ENCODE data around the gene AGAP1. TPM values are rescaled to one million over a fixed set of nuclear protein-coding genes. Genes with fewer than 3 reads are reported as not detected.

The AGAP1 gene
- total RNA-seq, 1 donor from 2014 or later, result 20.4 TPM

DNA sequence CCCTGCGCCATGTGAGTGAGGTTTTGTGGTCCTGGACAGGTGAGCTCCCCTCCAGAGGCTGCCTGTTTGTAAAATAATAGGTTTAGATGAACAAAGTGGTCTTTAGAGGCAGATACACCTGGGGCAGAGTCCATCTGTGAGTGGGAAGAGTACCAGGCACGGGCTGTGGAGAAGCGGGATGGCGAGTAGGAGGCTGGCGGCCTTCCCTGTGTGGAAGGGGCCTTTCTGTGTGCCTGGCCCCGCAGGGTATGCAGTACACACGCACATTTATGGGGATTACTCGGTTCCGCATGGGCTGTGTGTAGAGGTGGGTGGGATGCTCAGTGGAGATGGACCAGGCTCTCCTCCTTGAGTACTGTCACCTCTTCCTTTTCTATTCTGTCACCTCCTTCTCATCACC is 64.1 kb downstream of the AGAP1 start:
- H3K27ac Mint-ChIP-seq, result no peak overlapping the region
- DNase-seq (ENCODE audit: low spot score), result no peak
- Histone ChIP-seq H3K9me3 (ENCODE audit: low read depth) (no peaks in the 10 kb centered on the region), H3K9ac (no peak overlapping the region), H3F3A (ENCODE audit: low read depth) (no peaks in the 10 kb centered on the region), H3K4me2 (no peak overlapping the region), H3K79me2 (ENCODE audit: low read depth) (peaks cover 92% of the 10 kb centered on the region), H2AFZ (replicated peaks) (no peak overlapping the region), H3K4me3 (no peak overlapping the region), H3K36me3 (no peaks in the 10 kb centered on the region), H3K4me1 (peaks cover 20% of the 10 kb centered on the region), H3K27ac (no peak overlapping the region), H4K20me1 (ENCODE audit: low read depth) (peaks cover 97% of the 10 kb centered on the region), H3K27me3 (no peaks in the 10 kb centered on the region)
- peaks cover 47% of the 10 kb centered on the region for H3K4me1 Mint-ChIP-seq
- H3K9me3 Mint-ChIP-seq, result peaks cover 12% of the 10 kb centered on the region
- no peaks in the 10 kb centered on the region for H3K27me3 Mint-ChIP-seq (ENCODE audit: insufficient read depth, low read depth)
- H3K36me3 Mint-ChIP-seq, result peaks cover 11% of the 10 kb centered on the region
- no peak overlapping the region for H3K4me3 Mint-ChIP-seq
- no peak for TF ChIP-seq EZH2phosphoT487 (IDR thresholded peaks at IDR 0.05)
- TF ChIP-seq EZH2 (IDR thresholded peaks at IDR 0.05), result no peak
- TF ChIP-seq, protein P1, sequence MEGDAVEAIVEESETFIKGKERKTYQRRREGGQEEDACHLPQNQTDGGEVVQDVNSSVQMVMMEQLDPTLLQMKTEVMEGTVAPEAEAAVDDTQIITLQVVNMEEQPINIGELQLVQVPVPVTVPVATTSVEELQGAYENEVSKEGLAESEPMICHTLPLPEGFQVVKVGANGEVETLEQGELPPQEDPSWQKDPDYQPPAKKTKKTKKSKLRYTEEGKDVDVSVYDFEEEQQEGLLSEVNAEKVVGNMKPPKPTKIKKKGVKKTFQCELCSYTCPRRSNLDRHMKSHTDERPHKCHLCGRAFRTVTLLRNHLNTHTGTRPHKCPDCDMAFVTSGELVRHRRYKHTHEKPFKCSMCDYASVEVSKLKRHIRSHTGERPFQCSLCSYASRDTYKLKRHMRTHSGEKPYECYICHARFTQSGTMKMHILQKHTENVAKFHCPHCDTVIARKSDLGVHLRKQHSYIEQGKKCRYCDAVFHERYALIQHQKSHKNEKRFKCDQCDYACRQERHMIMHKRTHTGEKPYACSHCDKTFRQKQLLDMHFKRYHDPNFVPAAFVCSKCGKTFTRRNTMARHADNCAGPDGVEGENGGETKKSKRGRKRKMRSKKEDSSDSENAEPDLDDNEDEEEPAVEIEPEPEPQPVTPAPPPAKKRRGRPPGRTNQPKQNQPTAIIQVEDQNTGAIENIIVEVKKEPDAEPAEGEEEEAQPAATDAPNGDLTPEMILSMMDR (IDR thresholded peaks at IDR 0.05), result no peak

DNA sequence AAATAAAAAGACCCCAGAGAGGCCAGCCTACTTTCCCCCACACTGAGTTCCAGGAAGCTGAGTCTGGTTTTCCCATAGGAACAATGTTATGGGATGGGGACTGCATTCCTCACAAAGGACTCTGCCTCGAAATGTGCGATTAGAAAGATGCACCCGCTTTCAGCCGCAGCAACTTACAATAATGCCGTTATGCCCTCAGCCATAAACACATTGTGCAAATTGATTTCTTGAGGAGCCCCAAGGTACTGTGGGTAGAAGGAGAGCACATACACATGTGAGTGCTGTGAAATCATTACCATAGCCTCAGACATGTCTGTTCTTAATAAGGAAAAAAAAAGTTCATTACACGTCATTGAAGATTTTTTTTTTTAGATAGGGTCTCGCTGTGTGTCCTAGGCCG is 64.7 kb downstream of the AGAP1 start:
- DNase-seq (ENCODE audit: low spot score), result no peak
- H4K20me1 ChIP-seq (ENCODE audit: low read depth), result peaks cover 97% of the 10 kb centered on the region
- H3K27ac ChIP-seq, result no peak overlapping the region
- H3K4me3 Mint-ChIP-seq, result no peak overlapping the region
- H3K79me2 ChIP-seq (ENCODE audit: low read depth), result peaks cover 92% of the 10 kb centered on the region
- H3K27me3 Mint-ChIP-seq (ENCODE audit: insufficient read depth, low read depth), result peaks cover 1% of the 10 kb centered on the region
- H3K27me3 ChIP-seq, result no peaks in the 10 kb centered on the region
- H3K27ac Mint-ChIP-seq, result no peak overlapping the region
- peaks cover 44% of the 10 kb centered on the region for H3K4me1 Mint-ChIP-seq
- peaks cover 11% of the 10 kb centered on the region for H3K36me3 Mint-ChIP-seq
- H2AFZ ChIP-seq (replicated peaks), result no peak overlapping the region
- no peak overlapping the region for H3K9ac ChIP-seq
- no peak overlapping the region for H3K4me3 ChIP-seq
- H3F3A ChIP-seq (ENCODE audit: low read depth), result no peaks in the 10 kb centered on the region
- H3K9me3 Mint-ChIP-seq, result peaks cover 12% of the 10 kb centered on the region
- no peak overlapping the region for H3K4me2 ChIP-seq
- peaks cover 17% of the 10 kb centered on the region for H3K4me1 ChIP-seq
- H3K9me3 ChIP-seq (ENCODE audit: low read depth), result no peaks in the 10 kb centered on the region
- TF ChIP-seq, protein P1 (IDR thresholded peaks at IDR 0.05), result no peak
- no peak for TF ChIP-seq EZH2 (IDR thresholded peaks at IDR 0.05)
- TF ChIP-seq EZH2phosphoT487 (IDR thresholded peaks at IDR 0.05), result no peak
- H3K36me3 ChIP-seq, result no peaks in the 10 kb centered on the region

- no peaks in the 10 kb centered on the region for H3K36me3 ChIP-seq
- H3K36me3 Mint-ChIP-seq, result peaks cover 11% of the 10 kb centered on the region
- H3K9ac ChIP-seq, result no peak overlapping the region
- H3F3A ChIP-seq (ENCODE audit: low read depth), result no peaks in the 10 kb centered on the region
- H3K79me2 ChIP-seq (ENCODE audit: low read depth), result peaks cover 92% of the 10 kb centered on the region
- peaks cover 2% of the 10 kb centered on the region for H3K27me3 Mint-ChIP-seq (ENCODE audit: insufficient read depth, low read depth)
- no peak for DNase-seq (ENCODE audit: low spot score)
- no peaks in the 10 kb centered on the region for H3K27me3 ChIP-seq
- peaks cover 92% of the 10 kb centered on the region for H4K20me1 ChIP-seq (ENCODE audit: low read depth)
- peaks cover 13% of the 10 kb centered on the region for H3K4me1 ChIP-seq
- H3K9me3 ChIP-seq (ENCODE audit: low read depth), result no peaks in the 10 kb centered on the region
- H3K4me1 Mint-ChIP-seq, result peaks cover 45% of the 10 kb centered on the region
- H3K4me3 Mint-ChIP-seq, result no peak overlapping the region
- no peak overlapping the region for H3K4me2 ChIP-seq
- H3K27ac Mint-ChIP-seq, result no peak overlapping the region
- no peak overlapping the region for H3K27ac ChIP-seq
- TF ChIP-seq EZH2phosphoT487 (IDR thresholded peaks at IDR 0.05), result no peak
- TF ChIP-seq EZH2 (IDR thresholded peaks at IDR 0.05), result no peak
- TF ChIP-seq, protein P1 (IDR thresholded peaks at IDR 0.05), result no peak
- H2AFZ ChIP-seq (replicated peaks), result no peak overlapping the region
- H3K4me3 ChIP-seq, result no peak overlapping the region
- H3K9me3 Mint-ChIP-seq, result peaks cover 12% of the 10 kb centered on the region
Measured at GRCh38 chr2:235560345-235560744, 66.5 kb downstream of the AGAP1 start.

Data from neural progenitor cell (in vitro differentiated cells).